Colonic mucosa (tissue), 4 donors: ENCODE results near the gene PTCD1. TPM values are rescaled to one million over a fixed set of nuclear protein-coding genes. Genes with fewer than 3 reads are reported as not detected.
A peak's percentile ranks its signal among the peaks of the same experiment; 100 is the strongest.

Experiments
- DNase-seq: peaks from one replicate; pipeline ENCODE4 v3.0.0-alpha.2; 2020
- H3K27ac ChIP-seq: fragments of 200-600 bp; one replicate; pipeline ENCODE4 v1.8.0; 2021
- H3K27me3 ChIP-seq: fragments of 200-600 bp; one replicate; pipeline ENCODE4 v1.8.0; 2021
- H3K36me3 ChIP-seq: fragments of 200-600 bp; one replicate; pipeline ENCODE4 v1.8.0; 2021
- H3K4me1 ChIP-seq: fragments of 200-600 bp; one replicate; pipeline ENCODE4 v1.8.0; 2021; ENCODE audit warnings: mild to moderate bottlenecking
- H3K4me3 ChIP-seq: fragments of 200-600 bp; one replicate; pipeline ENCODE4 v1.8.0; 2021
- H3K9ac ChIP-seq, 2 donors: one replicate each; pipeline ENCODE4 v1.7.0; 2013; ENCODE audit warnings: control low read depth in 2 of 2, low read depth in 2 of 2, low read length in 2 of 2
- H3K9me3 ChIP-seq: fragments of 200-600 bp; one replicate; pipeline ENCODE4 v1.8.0; 2021
- CTCF ChIP-seq: fragments of 200-600 bp; IDR thresholded peaks from one replicate; pipeline ENCODE4 v1.8.0; 2022; ENCODE audit warnings: antibody characterized with exemption, mild to moderate bottlenecking
- intact Hi-C: fragments of 100-400 bp; cut with DNase I; formaldehyde crosslinking; loops from one replicate; pipeline ENCODE4 v1.14.1; 2022
- total RNA-seq, 2 donors: library from RNA; stranded (reverse); fragmentation: NEBNext Ultra II Directional in 1 of 2; extraction: Animal tissue kit (Norgen Biotek cat#: 25700) in 1 of 2; gene quantifications; one replicate each; pipeline ENCODE4 v1.2.1, GENCODE V29; 2021
- donor health status: healthy.
- donor health status: DM: no; HTN: no; CAD: no.
- donor health status: DM: no; HTN: no; CAD: no.

Gene PTCD1
- total RNA-seq, 2 donors from 2014 or later = 4.5 to 7.6 TPM

- H3K4me1 ChIP-seq = peaks cover 8% of the 10 kb centered on the region
- H3K9me3 ChIP-seq = no peaks in the 10 kb centered on the region
- peak; percentile 84 for DNase-seq
- H3K4me3 ChIP-seq = peak within 1 kb of the TSS; percentile 82
- H3K27me3 ChIP-seq = no peaks in the 10 kb centered on the region
- H3K36me3 ChIP-seq = no peaks in the 10 kb centered on the region
- peak within 1 kb of the TSS; percentile 92 for H3K27ac ChIP-seq
- H3K9ac ChIP-seq = peak within 1 kb of the TSS; percentile 76 to 77
- intact Hi-C loops = loop anchor here (5.0 kb wide), 1 partner anchor 33 kb away; the partner anchor contains the start of genes BUD31 and PDAP1
- no peak for TF ChIP-seq CTCF
Measured at GRCh38 chr7:99374111-99375064, 64.2 kb downstream of the PTCD1 start, which contains the start of gene ARPC1B. ARPC1B (plus strand) TSS chr7:99374730; CDS start chr7:99385715, 10,985 bp downstream.

- peak overlapping the region; percentile 76 to 77 for H3K9ac ChIP-seq
- no peak for DNase-seq
- H3K4me3 ChIP-seq = peak overlapping the region; percentile 82
- peak overlapping the region; percentile 92 for H3K27ac ChIP-seq
- intact Hi-C loops = loop anchor here (5.0 kb wide), 1 partner anchor 34 kb away; the partner anchor contains the start of genes BUD31 and PDAP1
- TF ChIP-seq CTCF = no peak
- peaks cover 3% of the 10 kb centered on the region for H3K4me1 ChIP-seq
- no peaks in the 10 kb centered on the region for H3K9me3 ChIP-seq
- no peaks in the 10 kb centered on the region for H3K36me3 ChIP-seq
- no peaks in the 10 kb centered on the region for H3K27me3 ChIP-seq
Measured at GRCh38 chr7:99373091-99374066, 65.2 kb downstream of the PTCD1 start.

- intact Hi-C loops = loop anchor here (5.0 kb wide), 1 partner anchor 35 kb away; the partner anchor contains the start of genes BUD31 and PDAP1
- Histone ChIP-seq H3K4me3 (no peak overlapping the region), H3K9ac (peak overlapping the region in 1 of 2 donors; percentile 74), H3K27me3 (no peaks in the 10 kb centered on the region), H3K9me3 (no peaks in the 10 kb centered on the region), H3K36me3 (no peaks in the 10 kb centered on the region), H3K27ac (peak overlapping the region; percentile 24), H3K4me1 (peaks cover 3% of the 10 kb centered on the region)
- peak; percentile 63 for DNase-seq
- no peak for TF ChIP-seq CTCF
Measured at GRCh38 chr7:99372275-99373090, 66.1 kb downstream of the PTCD1 start.

GRCh38 chr7:99371376-99371920 lies 67.2 kb downstream of the PTCD1 start:
- TF ChIP-seq CTCF = no peak
- H3K9ac ChIP-seq = no peak overlapping the region
- H3K36me3 ChIP-seq = no peaks in the 10 kb centered on the region
- H3K4me3 ChIP-seq = no peak overlapping the region
- no peaks in the 10 kb centered on the region for H3K9me3 ChIP-seq
- H3K27me3 ChIP-seq = no peaks in the 10 kb centered on the region
- intact Hi-C loops = loop anchor here (5.0 kb wide), 1 partner anchor 36 kb away; the partner anchor contains the start of genes BUD31 and PDAP1
- H3K27ac ChIP-seq = no peak overlapping the region
- peaks cover 2% of the 10 kb centered on the region for H3K4me1 ChIP-seq
- DNase-seq = no peak
